K562 (cell line): Measurements from ENCODE around the gene CEL. TPM values are rescaled to one million over a fixed set of nuclear protein-coding genes. Genes with fewer than 3 reads are reported as not detected.

ENCODE experiments used
- ATF4 ChIP-seq: fragments of 450-650 bp; formaldehyde crosslinking; IDR thresholded peaks from 2 replicates; pipeline ENCODE4 v1.4.0; 2022; ENCODE audit warnings: mild to moderate bottlenecking, moderate library complexity
- ATF7 ChIP-seq: fragments of 450-650 bp; IDR thresholded peaks from 2 replicates; pipeline ENCODE4 v1.7.1; 2014; ENCODE audit warnings: mild to moderate bottlenecking, moderate library complexity
- CCNT2 ChIP-seq: IDR thresholded peaks from 2 replicates; pipeline ENCODE4 v1.6.1; 2011; ENCODE audit warnings: borderline replicate concordance, low read depth, mild to moderate bottlenecking, moderate library complexity, mixed read lengths, low read length; ENCODE audit not compliant: insufficient read length; ENCODE audit errors: extremely low read depth
- CTCF ChIP-seq, 3 experiments: IDR thresholded peaks in 2 of 3; conservative IDR thresholded peaks in 1 of 3; 2 replicates each; pipeline ENCODE4 v1.5.1; 2011 to 2012; ENCODE audit warnings: low read length in 3 of 3, mild to moderate bottlenecking in 3 of 3, control low read depth in 2 of 3, improper control_type of control experiment in 1 of 3, inconsistent platforms in 1 of 3, low read depth in 1 of 3, mixed read lengths in 1 of 3, moderate library complexity in 1 of 3; ENCODE audit not compliant: insufficient read depth in 2 of 3
- DMBX1 ChIP-seq: fragments of 250-450 bp; sonication (Bioruptor Pico); IDR thresholded peaks from 2 replicates; pipeline ENCODE4 v1.8.0; 2022; ENCODE audit warnings: inconsistent platforms, mild to moderate bottlenecking, moderate library complexity, borderline replicate concordance
- HDAC6 ChIP-seq: IDR thresholded peaks from 2 replicates; pipeline ENCODE4 v1.6.1; 2012; ENCODE audit warnings: low read depth, mild to moderate bottlenecking, control low read depth, inconsistent platforms, low read length, moderate library complexity
- HNRNPUL1 ChIP-seq: fragments of 200-400 bp; formaldehyde crosslinking; IDR thresholded peaks from 2 replicates; pipeline ENCODE4 v1.6.1; 2017; ENCODE audit warnings: low read length
- NCOA4 ChIP-seq: fragments of 450-650 bp; IDR thresholded peaks from 2 replicates; pipeline ENCODE4 v1.6.1; 2018; ENCODE audit warnings: mild to moderate bottlenecking; ENCODE audit not compliant: partially characterized antibody
- NFXL1 ChIP-seq: fragments of 450-650 bp; formaldehyde crosslinking; IDR thresholded peaks from 2 replicates; pipeline ENCODE4 v1.4.0; 2021; ENCODE audit warnings: mild to moderate bottlenecking
- RAD51 ChIP-seq: fragments of 450-650 bp; IDR thresholded peaks from 2 replicates; pipeline ENCODE4 v1.7.1; 2016; ENCODE audit warnings: low read depth, mild to moderate bottlenecking, borderline replicate concordance
- RBFOX2 ChIP-seq: fragments of 200-400 bp; formaldehyde crosslinking; IDR thresholded peaks from 2 replicates; pipeline ENCODE4 v1.6.1; 2017; ENCODE audit warnings: low read depth, mild to moderate bottlenecking, low read length, moderate library complexity
- SAFB2 ChIP-seq: fragments of 200-400 bp; formaldehyde crosslinking; IDR thresholded peaks from 2 replicates; pipeline ENCODE4 v1.6.1; 2018; ENCODE audit warnings: borderline replicate concordance, low read length, low read depth, moderate library complexity; ENCODE audit not compliant: severe bottlenecking
- SPI1 ChIP-seq: IDR thresholded peaks from 2 replicates; pipeline ENCODE4 v1.6.1; 2011; ENCODE audit warnings: low read depth, low read length, control low read depth, borderline replicate concordance
- SRSF7 ChIP-seq: fragments of 200-400 bp; formaldehyde crosslinking; optimal IDR thresholded peaks from 2 replicates; pipeline ENCODE3; 2017; ENCODE audit warnings: mild to moderate bottlenecking, low read depth, low read length
- TEAD4 ChIP-seq, 2 experiments: sonication (generic) in 1 of 2; formaldehyde crosslinking in 1 of 2; IDR thresholded peaks; 2 replicates each; pipeline versions ENCODE4 v1.6.1 to v1.8.0; 2012 to 2022; ENCODE audit warnings: borderline replicate concordance in 1 of 2, inconsistent platforms in 1 of 2, low read length in 1 of 2, mild to moderate bottlenecking in 1 of 2, missing genetic modification reagents in 1 of 2
- TOE1 ChIP-seq, 2 experiments: fragments of 450-650 bp in 1 of 2; sonication (generic) in 1 of 2; formaldehyde crosslinking in 1 of 2; IDR thresholded peaks; 2 replicates each; pipeline versions ENCODE4 v1.7.1 to v1.8.0; 2016 to 2022; ENCODE audit warnings: borderline replicate concordance in 2 of 2, mild to moderate bottlenecking in 2 of 2, antibody characterized with exemption in 1 of 2, inconsistent platforms in 1 of 2, low read depth in 1 of 2, missing genetic modification reagents in 1 of 2, moderate library complexity in 1 of 2
- ZNF311 ChIP-seq: fragments of 250-450 bp; sonication (Bioruptor Pico); IDR thresholded peaks from 2 replicates; pipeline ENCODE4 v1.4.0; 2020; ENCODE audit warnings: mild to moderate bottlenecking, moderate library complexity
- polyA plus RNA-seq, 8 experiments: library from polyadenylated mRNA; depleted of rRNA in 4 of 8; stranded (reverse) in 5 of 8; unstranded in 3 of 8; fragments of >200 nt; fragmentation: Nextera tagmentation in 2 of 8; fragmentation: Illumina TruSeq in 1 of 8; extraction: Ambion mirVana in 2 of 8; extraction: Trizol in 1 of 8; gene quantifications; 2 replicates each; pipeline versions ENCODE4 v1.2.1 to v1.2.3, GENCODE V29; 2011 to 2014; ENCODE audit warnings: inconsistent platforms in 1 of 8, missing spikeins in 1 of 8
- total RNA-seq, 7 experiments: library from RNA; depleted of rRNA in 6 of 7; stranded (reverse); fragments of >200 nt in 6 of 7; fragmentation: Illumina TruSeq in 2 of 7; extraction: Trizol in 2 of 7; gene quantifications; 2 replicates each; pipeline versions ENCODE4 v1.2.1 to v1.2.3, GENCODE V29; 2011 to 2021; ENCODE audit warnings: low replicate concordance in 1 of 7
- TF ChIP-seq, protein P1 (sequence below): sonication (generic); formaldehyde crosslinking; IDR thresholded peaks from 2 replicates; pipeline ENCODE4 v1.8.0; 2022; ENCODE audit warnings: mild to moderate bottlenecking, missing genetic modification reagents, borderline replicate concordance
- TF ChIP-seq, protein P2 (sequence below): fragments of 450-650 bp; formaldehyde crosslinking; IDR thresholded peaks from 2 replicates; pipeline ENCODE4 v1.4.0; 2020; ENCODE audit warnings: mild to moderate bottlenecking, moderate library complexity

CEL gene
- total and polyA plus RNA-seq, 9 of the 15 experiments (the other 6 are each of a cell fraction or from before 2014, with no cell fraction given), result 0.09 to 3.0 (median 0.51) TPM; not detected in 2

DNA sequence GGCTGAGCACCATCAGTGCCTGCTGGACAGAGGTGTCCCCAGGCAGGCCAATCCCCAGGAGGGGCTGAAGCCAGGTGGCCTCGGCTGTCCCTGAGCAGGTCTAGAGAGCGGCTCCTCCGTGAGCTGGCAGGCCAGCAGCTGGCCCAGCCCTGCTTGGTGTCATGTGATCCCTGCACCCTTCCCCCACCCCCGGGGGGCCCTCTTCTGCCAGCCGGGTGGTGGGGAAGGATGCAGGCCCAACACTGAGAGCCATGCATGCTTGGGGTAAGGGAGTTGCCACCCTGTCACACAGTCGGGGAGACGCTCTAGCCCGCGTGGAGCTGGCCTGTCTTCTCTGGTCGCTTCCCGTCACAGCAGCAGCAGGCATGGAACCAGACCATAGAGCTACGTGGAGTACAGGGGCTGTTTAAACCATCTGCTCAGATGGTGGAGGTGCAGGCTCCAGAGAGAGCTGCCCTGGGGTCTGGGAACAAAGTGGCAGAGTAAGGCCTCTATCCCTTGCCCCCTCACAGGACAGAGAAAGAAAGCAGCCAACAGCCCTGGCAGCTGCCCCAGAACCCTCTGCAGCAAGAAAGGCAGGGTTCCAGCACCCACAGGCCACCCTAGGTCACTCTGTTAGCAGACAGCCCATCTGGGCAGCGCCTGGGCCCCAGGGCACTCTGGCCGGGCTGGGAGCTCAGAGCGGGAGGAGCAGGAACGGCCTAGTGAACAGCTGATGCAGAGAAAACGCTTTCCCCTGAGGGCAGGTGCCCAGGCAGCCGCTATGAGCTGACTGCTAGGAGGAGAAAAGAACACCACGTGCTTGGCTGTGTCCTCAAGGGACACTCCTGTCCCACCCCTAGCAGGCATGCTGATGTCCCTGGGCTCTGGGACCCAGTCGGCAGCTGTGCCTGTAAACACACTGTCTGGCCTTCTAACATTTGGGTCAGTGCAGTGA, 52.4 kb downstream of the CEL start (continued):
- no peak for TF ChIP-seq HDAC6
- TF ChIP-seq, protein P1, sequence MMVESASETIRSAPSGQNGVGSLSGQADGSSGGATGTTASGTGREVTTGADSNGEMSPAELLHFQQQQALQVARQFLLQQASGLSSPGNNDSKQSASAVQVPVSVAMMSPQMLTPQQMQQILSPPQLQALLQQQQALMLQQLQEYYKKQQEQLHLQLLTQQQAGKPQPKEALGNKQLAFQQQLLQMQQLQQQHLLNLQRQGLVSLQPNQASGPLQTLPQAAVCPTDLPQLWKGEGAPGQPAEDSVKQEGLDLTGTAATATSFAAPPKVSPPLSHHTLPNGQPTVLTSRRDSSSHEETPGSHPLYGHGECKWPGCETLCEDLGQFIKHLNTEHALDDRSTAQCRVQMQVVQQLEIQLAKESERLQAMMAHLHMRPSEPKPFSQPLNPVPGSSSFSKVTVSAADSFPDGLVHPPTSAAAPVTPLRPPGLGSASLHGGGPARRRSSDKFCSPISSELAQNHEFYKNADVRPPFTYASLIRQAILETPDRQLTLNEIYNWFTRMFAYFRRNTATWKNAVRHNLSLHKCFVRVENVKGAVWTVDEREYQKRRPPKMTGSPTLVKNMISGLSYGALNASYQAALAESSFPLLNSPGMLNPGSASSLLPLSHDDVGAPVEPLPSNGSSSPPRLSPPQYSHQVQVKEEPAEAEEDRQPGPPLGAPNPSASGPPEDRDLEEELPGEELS (CRISPR knock-in tag), result no peak
- TF ChIP-seq CTCF (IDR thresholded peaks at IDR 0.05 in 2 of 3, conservative IDR thresholded peaks at IDR 0.05 in 1 of 3; ENCODE audit: insufficient read depth in 2 of 3, low read depth in 1 of 3, low read length in 3 of 3), result no peak
- no peak for TF ChIP-seq ATF7
- no peak for TF ChIP-seq ZNF311 (CRISPR knock-in tag)
- TF ChIP-seq HNRNPUL1, result no peak
- no peak for TF ChIP-seq TEAD4 (IDR thresholded peaks at IDR 0.05; ENCODE audit: low read length)
- TF ChIP-seq TEAD4 (CRISPR knock-in tag; IDR thresholded peaks at IDR 0.05; ENCODE audit: borderline replicate concordance), result no peak
- TF ChIP-seq RBFOX2, result 0 out of 2 replicates have a peak, but pooled peaks have one; percentile 30
- no peak; the same call in 1 of the 2 replicates for TF ChIP-seq TOE1 (IDR thresholded peaks at IDR 0.05; ENCODE audit: borderline replicate concordance)
- no peak for TF ChIP-seq TOE1 (CRISPR knock-in tag; IDR thresholded peaks at IDR 0.05; ENCODE audit: borderline replicate concordance, low read depth)
- TF ChIP-seq CCNT2, result no peak
- no peak for TF ChIP-seq SAFB2
- TF ChIP-seq DMBX1 (CRISPR knock-in tag), result no peak
- TF ChIP-seq SPI1, result no peak
- no peak for TF ChIP-seq ATF4 (CRISPR knock-in tag)
- TF ChIP-seq, protein P2, sequence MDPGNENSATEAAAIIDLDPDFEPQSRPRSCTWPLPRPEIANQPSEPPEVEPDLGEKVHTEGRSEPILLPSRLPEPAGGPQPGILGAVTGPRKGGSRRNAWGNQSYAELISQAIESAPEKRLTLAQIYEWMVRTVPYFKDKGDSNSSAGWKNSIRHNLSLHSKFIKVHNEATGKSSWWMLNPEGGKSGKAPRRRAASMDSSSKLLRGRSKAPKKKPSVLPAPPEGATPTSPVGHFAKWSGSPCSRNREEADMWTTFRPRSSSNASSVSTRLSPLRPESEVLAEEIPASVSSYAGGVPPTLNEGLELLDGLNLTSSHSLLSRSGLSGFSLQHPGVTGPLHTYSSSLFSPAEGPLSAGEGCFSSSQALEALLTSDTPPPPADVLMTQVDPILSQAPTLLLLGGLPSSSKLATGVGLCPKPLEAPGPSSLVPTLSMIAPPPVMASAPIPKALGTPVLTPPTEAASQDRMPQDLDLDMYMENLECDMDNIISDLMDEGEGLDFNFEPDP (CRISPR knock-in tag), result no peak
- no peak for TF ChIP-seq NFXL1
- no peak for TF ChIP-seq NCOA4
- TF ChIP-seq RAD51, result 0 out of 2 replicates have a peak, but pooled peaks have one; percentile 43
- TF ChIP-seq SRSF7, result no peak
